Keratinocyte (primary cell): ENCODE measurements around the gene DYNC1I1. TPM values are rescaled to one million over a fixed set of nuclear protein-coding genes. Genes with fewer than 3 reads are reported as not detected.

ENCODE experiments used
- DNase-seq: peaks from one replicate; pipeline ENCODE4 v3.0.0-alpha.2; 2011; ENCODE audit warnings: low read depth, missing footprints, low spot score
- FAIRE-seq: peaks from 2 replicates; lab custom pipeline; 2011; peaks lifted over from hg19 to GRCh38; lab: Jason Lieb, UNC
- H2AFZ ChIP-seq: 2 replicates; pipeline ENCODE4 v1.6.0; 2012; ENCODE audit warnings: low read length, control low read depth, inconsistent platforms; ENCODE audit not compliant: control insufficient read depth
- H3K27ac ChIP-seq: 2 replicates; pipeline ENCODE4 v1.5.1; 2011; ENCODE audit warnings: low read length; ENCODE audit not compliant: control insufficient read depth, insufficient read depth
- H3K27me3 ChIP-seq: 3 replicates; pipeline ENCODE4 v1.6.0; 2011; ENCODE audit warnings: low read length; ENCODE audit not compliant: control insufficient read depth, insufficient read depth; ENCODE audit errors: extremely low read depth
- H3K36me3 ChIP-seq, 2 experiments: 2 replicates in 1 of 2; 3 replicates in 1 of 2; pipeline ENCODE4 v1.5.1; 2011; ENCODE audit warnings: low read length in 2 of 2, mild to moderate bottlenecking in 1 of 2; ENCODE audit not compliant: control insufficient read depth in 2 of 2, insufficient read depth in 2 of 2; ENCODE audit errors: extremely low read depth in 1 of 2
- H3K4me1 ChIP-seq: 3 replicates; pipeline ENCODE4 v1.5.1; 2011; ENCODE audit warnings: low read length; ENCODE audit not compliant: control insufficient read depth, insufficient read depth; ENCODE audit errors: extremely low read depth
- H3K4me2 ChIP-seq: 3 replicates; pipeline ENCODE4 v1.6.0; 2011; ENCODE audit warnings: low read depth, low read length; ENCODE audit not compliant: control insufficient read depth, insufficient read depth; ENCODE audit errors: extremely low read depth
- H3K4me3 ChIP-seq, 3 experiments: fragments of 200-600 bp in 1 of 3; sonication (generic) in 1 of 3; 2 replicates in 2 of 3; 3 replicates in 1 of 3; pipeline ENCODE4 v1.5.1; 2011 to 2016; ENCODE audit warnings: low read length in 3 of 3, mild to moderate bottlenecking in 3 of 3, control low read depth in 2 of 3, inconsistent platforms in 1 of 3, low read depth in 1 of 3, mixed read lengths in 1 of 3, mixed run types in 1 of 3, moderate library complexity in 1 of 3; ENCODE audit not compliant: control insufficient read depth in 2 of 3, insufficient read depth in 2 of 3; ENCODE audit errors: extremely low read depth in 1 of 3
- H3K79me2 ChIP-seq: 2 replicates; pipeline ENCODE4 v1.6.0; 2012; ENCODE audit warnings: low read length; ENCODE audit not compliant: control insufficient read depth, insufficient read depth
- H3K9ac ChIP-seq: 3 replicates; pipeline ENCODE4 v1.6.0; 2011; ENCODE audit warnings: low read length; ENCODE audit not compliant: control insufficient read depth, insufficient read depth; ENCODE audit errors: extremely low read depth
- H3K9me1 ChIP-seq: 3 replicates; pipeline ENCODE4 v1.6.0; 2011; ENCODE audit warnings: low read length; ENCODE audit not compliant: control insufficient read depth, insufficient read depth; ENCODE audit errors: extremely low read depth
- H3K9me3 ChIP-seq: 2 replicates; pipeline ENCODE4 v1.5.1; 2012; ENCODE audit warnings: low read depth, low read length; ENCODE audit not compliant: control insufficient read depth
- H4K20me1 ChIP-seq: 3 replicates; pipeline ENCODE4 v1.6.0; 2011; ENCODE audit warnings: low read length; ENCODE audit not compliant: control insufficient read depth, insufficient read depth; ENCODE audit errors: extremely low read depth
- CTCF ChIP-seq, 3 experiments: IDR thresholded peaks in 1 of 3; conservative IDR thresholded peaks in 1 of 3; optimal IDR thresholded peaks in 1 of 3; 2 replicates in 2 of 3; 3 replicates in 1 of 3; pipeline versions ENCODE3 to v1.5.1; 2011; ENCODE audit warnings: low read length in 3 of 3, mild to moderate bottlenecking in 3 of 3, moderate library complexity in 2 of 3, control low read depth in 1 of 3, inconsistent platforms in 1 of 3; ENCODE audit not compliant: insufficient read depth in 2 of 3; ENCODE audit errors: extremely low read depth in 1 of 3
- EZH2 ChIP-seq: IDR thresholded peaks from one replicate; pipeline ENCODE4 v1.6.1; 2012; ENCODE audit warnings: inconsistent platforms, mild to moderate bottlenecking, low read length, moderate library complexity
- dilution Hi-C: fragments of 300-500 bp; cut with MboI; formaldehyde crosslinking; loops from one replicate; pipeline ENCODE4 v1.7.0; 2020; ENCODE audit warnings: low sequenced_read_pairs; ENCODE audit not compliant: extremely low pct_ligation_motif_present
- polyA plus RNA-seq, 5 experiments: library from polyadenylated mRNA; depleted of rRNA in 3 of 5; stranded (reverse) in 3 of 5; stranded (forward) in 1 of 5; unstranded in 1 of 5; fragments of >200 nt; gene quantifications; 1 replicate in 1 of 5; 2 replicates in 3 of 5; 3 replicates in 1 of 5; pipeline versions ENCODE4 v1.2.1 to v1.2.3, GENCODE V29; 2011 to 2012; ENCODE audit warnings: missing spikeins in 2 of 5, low read depth in 1 of 5, low replicate concordance in 1 of 5

Gene DYNC1I1
- polyA plus RNA-seq, 1 donor (not counting 4 experiments of a cell fraction or from before 2014, with no cell fraction given), result 0.10 TPM

GRCh38 chr7:95910341-95910740, 138.0 kb downstream of the DYNC1I1 start:
- H3K9me1 ChIP-seq, result no peaks in the 10 kb centered on the region
- no peak overlapping the region for H2AFZ ChIP-seq
- H3K4me3 ChIP-seq, result no peak overlapping the region
- no peaks in the 10 kb centered on the region for H3K79me2 ChIP-seq
- H3K4me1 ChIP-seq, result no peaks in the 10 kb centered on the region
- H3K9me3 ChIP-seq, result no peaks in the 10 kb centered on the region
- dilution Hi-C loops, result loop anchor here (25.0 kb wide), 1 partner anchor 1127 kb away; no protein-coding TSS in a partner anchor
- H3K27ac ChIP-seq, result no peak overlapping the region
- DNase-seq (no peak), FAIRE-seq (no peak)
- no peaks in the 10 kb centered on the region for H3K36me3 ChIP-seq
- no peak for TF ChIP-seq CTCF (optimal IDR thresholded peaks at IDR 0.05 in 1 of 3, IDR thresholded peaks at IDR 0.05 in 1 of 3, conservative IDR thresholded peaks at IDR 0.05 in 1 of 3; ENCODE audit: extremely low read depth in 1 of 3, insufficient read depth in 2 of 3, low read length in 3 of 3)
- TF ChIP-seq EZH2, result no peak
- no peak overlapping the region for H3K9ac ChIP-seq
- H3K27me3 ChIP-seq, result no peaks in the 10 kb centered on the region
- no peaks in the 10 kb centered on the region for H4K20me1 ChIP-seq
- H3K4me2 ChIP-seq, result no peak overlapping the region

- no peak for FAIRE-seq
- H3K4me2 ChIP-seq, result no peak overlapping the region
These were observed 143.4 kb downstream of the DYNC1I1 start for GRCh38 chr7:95915731-95916130.

More at GRCh38 chr7:95915731-95916130, 143.4 kb downstream of the DYNC1I1 start:
- Histone ChIP-seq H2AFZ (no peak overlapping the region), H3K36me3 (no peaks in the 10 kb centered on the region), H3K79me2 (no peaks in the 10 kb centered on the region), H3K4me1 (no peaks in the 10 kb centered on the region), H4K20me1 (no peaks in the 10 kb centered on the region), H3K9me3 (no peaks in the 10 kb centered on the region), H3K9me1 (no peaks in the 10 kb centered on the region), H3K4me3 (no peak overlapping the region), H3K27ac (no peak overlapping the region), H3K27me3 (no peaks in the 10 kb centered on the region), H3K9ac (no peak overlapping the region)
- no peak for DNase-seq
- dilution Hi-C loops, result loop anchor here (25.0 kb wide), 1 partner anchor 1122 kb away; no protein-coding TSS in a partner anchor
- no peak for TF ChIP-seq EZH2
- no peak for TF ChIP-seq CTCF (optimal IDR thresholded peaks at IDR 0.05 in 1 of 3, IDR thresholded peaks at IDR 0.05 in 1 of 3, conservative IDR thresholded peaks at IDR 0.05 in 1 of 3; ENCODE audit: extremely low read depth in 1 of 3, insufficient read depth in 2 of 3, low read length in 3 of 3)
